Measurements from ENCODE around the gene TBATA.

Gene TBATA

GRCh38 chr10:70785190-70785589, at the start of gene TBATA:
Gene TBATA (minus strand): TSS chr10:70785377. CDS start chr10:70783379, 1,998 bp downstream.
- DNase-seq (ENCODE audit: low read depth), result no peak

- DNase-seq (ENCODE audit: low read depth), result no peak
Measured at GRCh38 chr10:70834441-70835151, 49.4 kb upstream of the TBATA start.

GRCh38 chr10:70834021-70834420, 48.8 kb upstream of the TBATA start:
- DNase-seq (ENCODE audit: low read depth), result no peak

GRCh38 chr10:70833601-70834000, 48.4 kb upstream of the TBATA start:
- DNase-seq (ENCODE audit: low read depth), result no peak

GRCh38 chr10:70832852-70833528, 47.8 kb upstream of the TBATA start:
- DNase-seq (ENCODE audit: low read depth), result no peak

GRCh38 chr10:70832221-70832620, 47.0 kb upstream of the TBATA start:
- no peak for DNase-seq (ENCODE audit: low read depth)

- no peak for DNase-seq (ENCODE audit: low read depth)
Measured at GRCh38 chr10:70830164-70830563, 45.0 kb upstream of the TBATA start.

GRCh38 chr10:70829543-70829942, 44.4 kb upstream of the TBATA start:
- DNase-seq (ENCODE audit: low read depth), result no peak

- no peak for DNase-seq (ENCODE audit: low read depth)
Measured at GRCh38 chr10:70828923-70829322, 43.7 kb upstream of the TBATA start.

- DNase-seq (ENCODE audit: low read depth), result no peak
Measured at GRCh38 chr10:70827086-70827757, 42.0 kb upstream of the TBATA start.

- no peak for DNase-seq (ENCODE audit: low read depth)
Measured at GRCh38 chr10:70822076-70822820, 37.1 kb upstream of the TBATA start.

- DNase-seq (ENCODE audit: low read depth), result no peak
Measured at GRCh38 chr10:70820976-70821750, 36.0 kb upstream of the TBATA start.

- DNase-seq (ENCODE audit: low read depth), result peak; percentile 8
Measured at GRCh38 chr10:70816220-70816894, 31.2 kb upstream of the TBATA start.

- peak; percentile 71 for DNase-seq (ENCODE audit: low read depth)
Measured at GRCh38 chr10:70815504-70816219, 30.5 kb upstream of the TBATA start, which contains the start of gene SGPL1. Gene SGPL1 (plus strand): TSS chr10:70815948. CDS start chr10:70816854, 906 bp downstream.

- no peak for DNase-seq (ENCODE audit: low read depth)
Measured at GRCh38 chr10:70814126-70814525, 28.9 kb upstream of the TBATA start.

- no peak for DNase-seq (ENCODE audit: low read depth)
Measured at GRCh38 chr10:70812814-70813213, 27.6 kb upstream of the TBATA start.

GRCh38 chr10:70811881-70812280, 26.7 kb upstream of the TBATA start:
- DNase-seq (ENCODE audit: low read depth), result no peak

GRCh38 chr10:70810967-70811366, 25.8 kb upstream of the TBATA start:
- DNase-seq (ENCODE audit: low read depth), result no peak

- DNase-seq (ENCODE audit: low read depth), result no peak
Measured at GRCh38 chr10:70809726-70810125, 24.5 kb upstream of the TBATA start.

GRCh38 chr10:70809011-70809611, 23.9 kb upstream of the TBATA start:
- DNase-seq (ENCODE audit: low read depth), result no peak

All from stimulated activated CD8-positive, alpha-beta memory T cell treated with anti-CD3 and anti-CD28 coated beads, Interleukin-12 subunit alpha, Interleukin-12 subunit beta, amount 100 ng/mL, for 1 hour (primary cell).